PC-9 (cell line): Measurements from ENCODE around the gene ZNF597. TPM values are rescaled to one million over a fixed set of nuclear protein-coding genes. Genes with fewer than 3 reads are reported as not detected.
"Not testable (repeated sequence)": the region's sequence is repeated elsewhere in the genome, so short reads cannot be mapped to it uniquely, and the experiment has no call there.

Experiments
- BruUV-seq: library from RNA; stranded (reverse); fragments of 400-500 nt; replicated peaks from 2 replicates; lab custom pipeline; 2021; lab: Mats Ljungman, UMichigan
- CTCF ChIA-PET: fragments of 300-600 bp; sonication (Branson Sonifier 250); formaldehyde crosslinking; loops from one replicate; lab custom pipeline; 2022; ENCODE audit warnings: antibody characterized with exemption; lab: Charles Lee
- POLR2A ChIA-PET: fragments of 300-600 bp; sonication (Branson Sonifier 250); formaldehyde crosslinking; loops from one replicate; lab custom pipeline; 2022; ENCODE audit warnings: antibody characterized with exemption; ENCODE audit not compliant: unreplicated experiment; lab: Charles Lee
- DNase-seq, 2 experiments: peaks; one replicate each; pipeline versions ENCODE4 v3.0.0 to v3.0.0-alpha.2; 2015 to 2022; ENCODE audit warnings: mixed read lengths in 1 of 2
- H2AFZ ChIP-seq: fragments of 200-600 bp; sonication (generic); 2 replicates; pipeline ENCODE4 v1.8.1; 2017; ENCODE audit warnings: antibody characterized with exemption
- H3F3A ChIP-seq: fragments of 200-600 bp; sonication (generic); 2 replicates; pipeline ENCODE4 v1.8.1; 2017; ENCODE audit warnings: antibody characterized with exemption, mild to moderate bottlenecking, low read depth; ENCODE audit not compliant: insufficient read depth
- H3K27ac ChIP-seq: fragments of 200-600 bp; sonication (generic); 2 replicates; pipeline ENCODE4 v1.6.1; 2016; ENCODE audit warnings: mixed run types
- H3K27me3 ChIP-seq: fragments of 200-600 bp; sonication (generic); 2 replicates; pipeline ENCODE4 v1.6.1; 2016; ENCODE audit warnings: low read depth, mixed run types; ENCODE audit not compliant: insufficient read depth
- H3K36me3 ChIP-seq: fragments of 200-600 bp; sonication (generic); 2 replicates; pipeline ENCODE4 v1.6.1; 2016; ENCODE audit warnings: low read depth, mixed run types
- H3K4me1 ChIP-seq: fragments of 200-600 bp; sonication (generic); replicated peaks from 2 replicates; pipeline ENCODE4 v1.6.1; 2016; ENCODE audit warnings: mixed run types; ENCODE audit not compliant: insufficient read depth
- H3K4me2 ChIP-seq: fragments of 200-600 bp; sonication (generic); 2 replicates; pipeline ENCODE4 v1.6.1; 2017; ENCODE audit warnings: mixed run types
- H3K4me3 ChIP-seq: fragments of 200-600 bp; sonication (generic); 2 replicates; pipeline ENCODE4 v1.6.1; 2016; ENCODE audit warnings: mixed run types
- H3K79me2 ChIP-seq: fragments of 200-600 bp; sonication (generic); 2 replicates; pipeline ENCODE4 v1.6.1; 2017; ENCODE audit warnings: low read depth, mixed run types
- H3K9me2 ChIP-seq: fragments of 200-600 bp; sonication (generic); 2 replicates; pipeline ENCODE4 v1.8.1; 2017; ENCODE audit warnings: mild to moderate bottlenecking; ENCODE audit not compliant: insufficient read depth
- H3K9me3 ChIP-seq: fragments of 200-600 bp; sonication (generic); 2 replicates; pipeline ENCODE4 v1.8.1; 2016; ENCODE audit warnings: low read depth; ENCODE audit not compliant: insufficient read depth
- H4K20me1 ChIP-seq: fragments of 200-600 bp; sonication (generic); 2 replicates; pipeline ENCODE4 v1.8.1; 2017; ENCODE audit not compliant: insufficient read depth
- EZH2 ChIP-seq: fragments of 200-600 bp; sonication (generic); IDR thresholded peaks from 2 replicates; pipeline ENCODE4 v1.8.0; 2017; ENCODE audit warnings: antibody characterized with exemption, low read depth
- intact Hi-C: fragments of 100-400 bp; cut with micrococcal nuclease; formaldehyde crosslinking; loops from one replicate; pipeline ENCODE4 v1.10.0; 2022; ENCODE audit not compliant: unreplicated experiment
- total RNA-seq: library from RNA; stranded (reverse); gene quantifications from 2 replicates; pipeline ENCODE4 v1.2.3, GENCODE V29; 2021
- TF ChIP-seq, protein P1 (sequence below): fragments of 200-600 bp; sonication (generic); conservative IDR thresholded peaks from 2 replicates; pipeline ENCODE4 v1.6.1; 2017; ENCODE audit warnings: mixed run types, antibody characterized with exemption, mild to moderate bottlenecking, moderate library complexity

The ZNF597 gene
- total RNA-seq, 1 experiment from 2014 or later, result 1.5 TPM

DNA sequence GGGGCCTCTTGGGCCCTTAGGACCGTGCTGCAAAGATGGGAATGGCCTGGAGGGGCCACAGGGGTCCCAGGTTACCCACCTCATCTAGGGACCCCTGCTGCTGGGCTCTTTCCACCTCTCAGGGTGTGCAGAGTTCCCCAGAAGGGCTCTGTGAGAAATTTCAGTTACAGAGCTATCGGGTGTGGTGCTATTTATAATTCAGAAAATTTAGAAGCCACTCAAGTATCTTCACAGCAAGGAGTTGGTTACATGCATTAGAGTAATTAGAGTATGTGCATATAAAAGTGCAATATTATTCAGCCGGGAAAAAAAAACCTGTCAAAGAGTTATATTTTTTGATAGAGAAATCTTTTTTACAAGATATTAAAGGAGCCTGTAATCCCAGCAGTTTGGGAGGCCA, 33.1 kb upstream of the ZNF597 start:
- TF ChIP-seq, protein P1, sequence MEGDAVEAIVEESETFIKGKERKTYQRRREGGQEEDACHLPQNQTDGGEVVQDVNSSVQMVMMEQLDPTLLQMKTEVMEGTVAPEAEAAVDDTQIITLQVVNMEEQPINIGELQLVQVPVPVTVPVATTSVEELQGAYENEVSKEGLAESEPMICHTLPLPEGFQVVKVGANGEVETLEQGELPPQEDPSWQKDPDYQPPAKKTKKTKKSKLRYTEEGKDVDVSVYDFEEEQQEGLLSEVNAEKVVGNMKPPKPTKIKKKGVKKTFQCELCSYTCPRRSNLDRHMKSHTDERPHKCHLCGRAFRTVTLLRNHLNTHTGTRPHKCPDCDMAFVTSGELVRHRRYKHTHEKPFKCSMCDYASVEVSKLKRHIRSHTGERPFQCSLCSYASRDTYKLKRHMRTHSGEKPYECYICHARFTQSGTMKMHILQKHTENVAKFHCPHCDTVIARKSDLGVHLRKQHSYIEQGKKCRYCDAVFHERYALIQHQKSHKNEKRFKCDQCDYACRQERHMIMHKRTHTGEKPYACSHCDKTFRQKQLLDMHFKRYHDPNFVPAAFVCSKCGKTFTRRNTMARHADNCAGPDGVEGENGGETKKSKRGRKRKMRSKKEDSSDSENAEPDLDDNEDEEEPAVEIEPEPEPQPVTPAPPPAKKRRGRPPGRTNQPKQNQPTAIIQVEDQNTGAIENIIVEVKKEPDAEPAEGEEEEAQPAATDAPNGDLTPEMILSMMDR, result no peak
- no peak for TF ChIP-seq EZH2
- no peaks in the 10 kb centered on the region for H3K36me3 ChIP-seq
- H3K9me3 ChIP-seq, result no peaks in the 10 kb centered on the region
- CTCF ChIA-PET, result no interaction called here
- peaks cover 3% of the 10 kb centered on the region; the same call in 1 of the 2 replicates for H3F3A ChIP-seq
- no peak overlapping the region for H2AFZ ChIP-seq
- no peaks in the 10 kb centered on the region for H3K27me3 ChIP-seq
- H3K79me2 ChIP-seq, result peaks cover 33% of the 10 kb centered on the region
- intact Hi-C loops, result no loop called here
- H3K4me3 ChIP-seq, result no peak overlapping the region
- no TSS peak for BruUV-seq
- no peak overlapping the region for H3K4me2 ChIP-seq
- POLR2A ChIA-PET, result no interaction called here
- H3K27ac ChIP-seq, result no peak overlapping the region
- no peaks in the 10 kb centered on the region for H3K4me1 ChIP-seq
- H3K9me2 ChIP-seq, result no peaks in the 10 kb centered on the region
- peaks cover 32% of the 10 kb centered on the region for H4K20me1 ChIP-seq
- no peak for DNase-seq

DNA sequence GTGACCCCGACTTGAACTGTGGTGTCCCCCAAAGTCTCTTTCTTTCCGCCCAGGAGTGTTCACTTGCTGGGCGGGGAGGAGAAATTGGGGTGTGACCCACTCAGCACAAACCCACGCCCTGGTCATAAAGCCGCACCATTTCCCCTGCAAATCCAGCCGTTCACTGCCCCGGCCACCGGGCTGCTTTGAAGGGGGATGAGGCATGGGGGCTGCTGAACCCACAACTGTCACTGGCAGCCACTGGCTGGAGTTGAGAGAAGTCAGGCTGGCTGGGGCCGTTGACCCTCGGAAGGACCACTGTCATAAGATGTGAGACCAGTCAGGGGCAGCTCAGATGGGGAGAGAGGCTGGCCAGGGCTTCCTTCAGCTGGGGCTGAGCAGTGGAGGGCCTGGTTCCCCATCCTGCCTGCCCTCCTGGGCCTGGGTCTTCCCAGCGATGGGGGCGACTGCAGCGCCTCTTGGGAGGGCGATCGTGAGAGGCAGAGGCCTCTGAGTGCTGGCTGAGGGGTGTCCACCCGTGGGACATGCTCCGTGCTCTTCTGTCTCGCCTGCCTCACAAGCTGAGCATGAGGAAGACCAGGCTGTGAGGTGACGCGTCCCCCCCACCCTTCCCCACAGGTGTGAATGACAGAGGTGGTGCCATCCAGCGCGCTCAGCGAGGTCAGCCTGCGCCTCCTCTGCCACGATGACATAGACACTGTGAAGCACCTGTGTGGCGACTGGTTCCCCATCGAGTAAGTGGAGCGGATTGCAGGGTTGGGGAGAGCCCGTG, 32.5 kb upstream of the ZNF597 start:
- peaks cover 38% of the 10 kb centered on the region for H4K20me1 ChIP-seq
- no peaks in the 10 kb centered on the region for H3K27me3 ChIP-seq
- POLR2A ChIA-PET, result no interaction called here
- no peaks in the 10 kb centered on the region for H3K36me3 ChIP-seq
- intact Hi-C loops, result no loop called here
- DNase-seq, result no peak
- no TSS peak for BruUV-seq
- no peaks in the 10 kb centered on the region for H3K4me1 ChIP-seq
- no peak overlapping the region for H3K4me3 ChIP-seq
- no peak for TF ChIP-seq EZH2
- TF ChIP-seq, protein P1, result no peak
- no peaks in the 10 kb centered on the region for H3K9me3 ChIP-seq
- peaks cover under 1% of the 10 kb centered on the region; the same call in 1 of the 2 replicates for H3F3A ChIP-seq
- H3K27ac ChIP-seq, result no peak overlapping the region
- no peak overlapping the region for H2AFZ ChIP-seq
- no peak overlapping the region for H3K4me2 ChIP-seq
- H3K79me2 ChIP-seq, result peaks cover 39% of the 10 kb centered on the region
- no peaks in the 10 kb centered on the region for H3K9me2 ChIP-seq
- CTCF ChIA-PET, result no interaction called here

DNA sequence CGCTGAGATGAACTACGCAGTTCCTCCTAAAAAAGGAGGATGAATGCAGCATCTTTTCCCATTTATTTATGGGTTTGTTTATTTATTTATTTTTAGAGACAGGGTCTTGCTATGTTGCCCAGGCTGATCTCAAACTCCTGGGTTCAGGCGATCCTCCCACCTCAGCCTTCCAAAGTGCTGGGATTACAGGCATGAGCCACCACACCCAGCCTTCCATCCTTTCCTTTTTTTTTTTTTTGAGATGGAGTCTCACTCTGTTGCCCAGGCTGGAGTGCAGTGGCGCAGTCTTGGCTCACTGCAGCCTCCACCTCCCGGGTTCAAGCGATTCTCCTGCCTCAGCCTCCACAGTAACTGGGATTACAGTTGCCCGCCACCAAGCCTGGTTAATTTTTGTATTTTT, 31.6 kb upstream of the ZNF597 start:
- intact Hi-C loops, H3K36me3 ChIP-seq, DNase-seq, H3F3A ChIP-seq, H3K9me2 ChIP-seq, H3K4me1 ChIP-seq, POLR2A ChIA-PET, H3K4me2 ChIP-seq, H3K27ac ChIP-seq, H3K9me3 ChIP-seq, CTCF ChIA-PET, H3K27me3 ChIP-seq, BruUV-seq, H2AFZ ChIP-seq, H3K4me3 ChIP-seq: not testable (repeated sequence)
- peaks cover 48% of the 10 kb centered on the region for H3K79me2 ChIP-seq
- H4K20me1 ChIP-seq, result peaks cover 47% of the 10 kb centered on the region
